ENCODE data around the gene SPHKAP.
"Not testable (repeated sequence)": the region's sequence is repeated elsewhere in the genome, so short reads cannot be mapped to it uniquely, and the experiment has no call there.

DNA sequence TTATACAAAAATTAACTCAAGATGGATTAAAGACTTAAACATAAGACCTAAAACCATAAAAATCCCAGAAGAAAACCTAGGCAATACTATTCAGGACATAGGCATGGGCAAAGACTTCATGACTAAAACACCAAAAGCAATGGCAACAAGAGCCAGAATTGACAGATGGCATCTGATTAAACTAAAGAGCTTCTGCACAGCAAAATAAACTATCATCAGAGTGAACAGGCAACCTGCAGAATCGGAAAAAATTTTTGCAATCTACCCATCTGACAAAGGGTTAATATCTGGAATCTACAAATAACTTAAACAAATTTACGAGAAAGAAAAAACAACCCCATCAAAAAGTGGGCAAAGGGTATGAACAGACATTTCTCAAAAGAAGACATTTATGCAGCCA is 37.1 kb upstream of the SPHKAP start:
- not testable (repeated sequence) for TF ChIP-seq SIN3A (IDR thresholded peaks at IDR 0.05; ENCODE audit: borderline replicate concordance, low read depth, low read length); ZNF430 (CRISPR knock-in tag; IDR thresholded peaks at IDR 0.05); NFRKB (IDR thresholded peaks at IDR 0.05); ZNF780A (CRISPR knock-in tag; IDR thresholded peaks at IDR 0.05); CBX5 (CRISPR knock-in tag; IDR thresholded peaks at IDR 0.05; ENCODE audit: borderline replicate concordance); ETV6 (CRISPR knock-in tag; conservative IDR thresholded peaks at IDR 0.05); ZNF12 (CRISPR knock-in tag; IDR thresholded peaks at IDR 0.05); FOXA1 (IDR thresholded peaks at IDR 0.05); FOXA1 (CRISPR knock-in tag; IDR thresholded peaks at IDR 0.05)
- TF ChIP-seq, protein P1, sequence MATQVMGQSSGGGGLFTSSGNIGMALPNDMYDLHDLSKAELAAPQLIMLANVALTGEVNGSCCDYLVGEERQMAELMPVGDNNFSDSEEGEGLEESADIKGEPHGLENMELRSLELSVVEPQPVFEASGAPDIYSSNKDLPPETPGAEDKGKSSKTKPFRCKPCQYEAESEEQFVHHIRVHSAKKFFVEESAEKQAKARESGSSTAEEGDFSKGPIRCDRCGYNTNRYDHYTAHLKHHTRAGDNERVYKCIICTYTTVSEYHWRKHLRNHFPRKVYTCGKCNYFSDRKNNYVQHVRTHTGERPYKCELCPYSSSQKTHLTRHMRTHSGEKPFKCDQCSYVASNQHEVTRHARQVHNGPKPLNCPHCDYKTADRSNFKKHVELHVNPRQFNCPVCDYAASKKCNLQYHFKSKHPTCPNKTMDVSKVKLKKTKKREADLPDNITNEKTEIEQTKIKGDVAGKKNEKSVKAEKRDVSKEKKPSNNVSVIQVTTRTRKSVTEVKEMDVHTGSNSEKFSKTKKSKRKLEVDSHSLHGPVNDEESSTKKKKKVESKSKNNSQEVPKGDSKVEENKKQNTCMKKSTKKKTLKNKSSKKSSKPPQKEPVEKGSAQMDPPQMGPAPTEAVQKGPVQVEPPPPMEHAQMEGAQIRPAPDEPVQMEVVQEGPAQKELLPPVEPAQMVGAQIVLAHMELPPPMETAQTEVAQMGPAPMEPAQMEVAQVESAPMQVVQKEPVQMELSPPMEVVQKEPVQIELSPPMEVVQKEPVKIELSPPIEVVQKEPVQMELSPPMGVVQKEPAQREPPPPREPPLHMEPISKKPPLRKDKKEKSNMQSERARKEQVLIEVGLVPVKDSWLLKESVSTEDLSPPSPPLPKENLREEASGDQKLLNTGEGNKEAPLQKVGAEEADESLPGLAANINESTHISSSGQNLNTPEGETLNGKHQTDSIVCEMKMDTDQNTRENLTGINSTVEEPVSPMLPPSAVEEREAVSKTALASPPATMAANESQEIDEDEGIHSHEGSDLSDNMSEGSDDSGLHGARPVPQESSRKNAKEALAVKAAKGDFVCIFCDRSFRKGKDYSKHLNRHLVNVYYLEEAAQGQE (IDR thresholded peaks at IDR 0.05; ENCODE audit: borderline replicate concordance in 1 of 2, low read depth in 1 of 2, low read length in 2 of 2) = not testable (repeated sequence)
- TF ChIP-seq, protein P2, sequence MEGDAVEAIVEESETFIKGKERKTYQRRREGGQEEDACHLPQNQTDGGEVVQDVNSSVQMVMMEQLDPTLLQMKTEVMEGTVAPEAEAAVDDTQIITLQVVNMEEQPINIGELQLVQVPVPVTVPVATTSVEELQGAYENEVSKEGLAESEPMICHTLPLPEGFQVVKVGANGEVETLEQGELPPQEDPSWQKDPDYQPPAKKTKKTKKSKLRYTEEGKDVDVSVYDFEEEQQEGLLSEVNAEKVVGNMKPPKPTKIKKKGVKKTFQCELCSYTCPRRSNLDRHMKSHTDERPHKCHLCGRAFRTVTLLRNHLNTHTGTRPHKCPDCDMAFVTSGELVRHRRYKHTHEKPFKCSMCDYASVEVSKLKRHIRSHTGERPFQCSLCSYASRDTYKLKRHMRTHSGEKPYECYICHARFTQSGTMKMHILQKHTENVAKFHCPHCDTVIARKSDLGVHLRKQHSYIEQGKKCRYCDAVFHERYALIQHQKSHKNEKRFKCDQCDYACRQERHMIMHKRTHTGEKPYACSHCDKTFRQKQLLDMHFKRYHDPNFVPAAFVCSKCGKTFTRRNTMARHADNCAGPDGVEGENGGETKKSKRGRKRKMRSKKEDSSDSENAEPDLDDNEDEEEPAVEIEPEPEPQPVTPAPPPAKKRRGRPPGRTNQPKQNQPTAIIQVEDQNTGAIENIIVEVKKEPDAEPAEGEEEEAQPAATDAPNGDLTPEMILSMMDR (CRISPR knock-in tag; IDR thresholded peaks at IDR 0.05) = not testable (repeated sequence)
